Measurements from ENCODE around the gene HELQ. TPM values are rescaled to one million over a fixed set of nuclear protein-coding genes. Genes with fewer than 3 reads are reported as not detected.

The HELQ gene
- total and polyA plus RNA-seq, 2 donors (not counting 1 experiment from before 2014, with no cell fraction given): 12.0 to 14.4 TPM

- Histone ChIP-seq H3K9ac (ENCODE audit: insufficient read depth, low read length) (no peak overlapping the region), H3K36me3 (ENCODE audit: control insufficient read depth, insufficient read depth, low read length) (no peaks in the 10 kb centered on the region), H2AFZ (ENCODE audit: low read length) (no peak overlapping the region), H3K4me1 (ENCODE audit: control insufficient read depth, extremely low read depth, insufficient read depth, low read length) (no peaks in the 10 kb centered on the region), H3K9me3 (ENCODE audit: control insufficient read depth, insufficient read depth, low read depth, low read length) (no peaks in the 10 kb centered on the region), H3K4me2 (ENCODE audit: extremely low read depth, insufficient read depth, low read length) (no peak overlapping the region), H4K20me1 (ENCODE audit: control insufficient read depth, extremely low read depth, insufficient read depth, low read length) (no peaks in the 10 kb centered on the region), H3K27me3 (ENCODE audit: control insufficient read depth, insufficient read depth, low read length) (no peaks in the 10 kb centered on the region), H3K79me2 (ENCODE audit: control insufficient read depth, insufficient read depth, low read length) (no peaks in the 10 kb centered on the region), H3K4me3 (replicated peaks in 1 of 4; ENCODE audit: control extremely low read depth in 1 of 4, insufficient read depth in 1 of 4, low read depth in 3 of 4, low read length in 4 of 4) (no peak overlapping the region), H3K27ac (ENCODE audit: insufficient read depth, low read length) (no peak overlapping the region)
- no peak for TF ChIP-seq EZH2 (IDR thresholded peaks at IDR 0.05; ENCODE audit: low read length, missing control alignments)
- TF ChIP-seq, protein P1, sequence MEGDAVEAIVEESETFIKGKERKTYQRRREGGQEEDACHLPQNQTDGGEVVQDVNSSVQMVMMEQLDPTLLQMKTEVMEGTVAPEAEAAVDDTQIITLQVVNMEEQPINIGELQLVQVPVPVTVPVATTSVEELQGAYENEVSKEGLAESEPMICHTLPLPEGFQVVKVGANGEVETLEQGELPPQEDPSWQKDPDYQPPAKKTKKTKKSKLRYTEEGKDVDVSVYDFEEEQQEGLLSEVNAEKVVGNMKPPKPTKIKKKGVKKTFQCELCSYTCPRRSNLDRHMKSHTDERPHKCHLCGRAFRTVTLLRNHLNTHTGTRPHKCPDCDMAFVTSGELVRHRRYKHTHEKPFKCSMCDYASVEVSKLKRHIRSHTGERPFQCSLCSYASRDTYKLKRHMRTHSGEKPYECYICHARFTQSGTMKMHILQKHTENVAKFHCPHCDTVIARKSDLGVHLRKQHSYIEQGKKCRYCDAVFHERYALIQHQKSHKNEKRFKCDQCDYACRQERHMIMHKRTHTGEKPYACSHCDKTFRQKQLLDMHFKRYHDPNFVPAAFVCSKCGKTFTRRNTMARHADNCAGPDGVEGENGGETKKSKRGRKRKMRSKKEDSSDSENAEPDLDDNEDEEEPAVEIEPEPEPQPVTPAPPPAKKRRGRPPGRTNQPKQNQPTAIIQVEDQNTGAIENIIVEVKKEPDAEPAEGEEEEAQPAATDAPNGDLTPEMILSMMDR (conservative IDR thresholded peaks at IDR 0.05 in 1 of 2, IDR thresholded peaks at IDR 0.05 in 1 of 2; ENCODE audit: low read depth in 1 of 2, low read length in 2 of 2): no peak
- DNase-seq (ENCODE audit: low read depth in 2 of 2): no peak
Measured at GRCh38 chr4:83393908-83394307, 61.7 kb downstream of the HELQ start.

DNA sequence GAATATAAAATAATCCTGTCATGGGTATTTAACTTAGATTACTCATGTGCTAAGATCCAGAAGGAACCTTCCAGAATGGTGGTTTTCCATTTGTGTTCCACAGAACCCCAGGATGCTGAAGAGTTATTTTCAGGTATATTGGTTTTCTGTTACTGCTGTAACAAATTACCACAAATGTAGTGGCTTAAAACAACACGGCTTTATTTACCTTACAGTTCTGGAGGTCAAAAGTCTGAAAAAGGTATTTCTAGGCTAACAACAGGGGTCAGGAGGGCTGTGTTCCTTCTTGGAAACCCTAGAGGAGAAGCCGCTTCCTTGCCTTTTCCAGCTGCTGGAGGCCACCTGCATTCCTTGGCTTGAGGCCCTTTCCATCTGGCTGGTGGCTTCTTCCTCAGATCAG lies 63.1 kb downstream of the HELQ start:
- Histone ChIP-seq H3K27ac (ENCODE audit: insufficient read depth, low read length) (no peak overlapping the region), H3K79me2 (ENCODE audit: control insufficient read depth, insufficient read depth, low read length) (no peaks in the 10 kb centered on the region)

GRCh38 chr4:83390944-83391343 lies 64.7 kb downstream of the HELQ start:
- Histone ChIP-seq H3K9me3 (ENCODE audit: control insufficient read depth, insufficient read depth, low read depth, low read length) (no peaks in the 10 kb centered on the region), H3K4me2 (ENCODE audit: extremely low read depth, insufficient read depth, low read length) (no peak overlapping the region), H3K9ac (ENCODE audit: insufficient read depth, low read length) (no peak overlapping the region), H3K79me2 (ENCODE audit: control insufficient read depth, insufficient read depth, low read length) (no peaks in the 10 kb centered on the region), H3K36me3 (ENCODE audit: control insufficient read depth, insufficient read depth, low read length) (no peaks in the 10 kb centered on the region), H3K4me1 (ENCODE audit: control insufficient read depth, extremely low read depth, insufficient read depth, low read length) (no peaks in the 10 kb centered on the region), H3K27me3 (ENCODE audit: control insufficient read depth, insufficient read depth, low read length) (no peaks in the 10 kb centered on the region), H4K20me1 (ENCODE audit: control insufficient read depth, extremely low read depth, insufficient read depth, low read length) (no peaks in the 10 kb centered on the region), H3K4me3 (replicated peaks in 1 of 4; ENCODE audit: control extremely low read depth in 1 of 4, insufficient read depth in 1 of 4, low read depth in 3 of 4, low read length in 4 of 4) (no peak overlapping the region), H2AFZ (ENCODE audit: low read length) (no peak overlapping the region), H3K27ac (ENCODE audit: insufficient read depth, low read length) (no peak overlapping the region)
- no peak for TF ChIP-seq EZH2 (IDR thresholded peaks at IDR 0.05; ENCODE audit: low read length, missing control alignments)
- TF ChIP-seq, protein P1 (conservative IDR thresholded peaks at IDR 0.05 in 1 of 2, IDR thresholded peaks at IDR 0.05 in 1 of 2; ENCODE audit: low read depth in 1 of 2, low read length in 2 of 2): no peak
- no peak for DNase-seq (ENCODE audit: low read depth in 2 of 2)

More for the DNA sequence above, 63.1 kb downstream of the HELQ start:
- no peak for TF ChIP-seq EZH2 (IDR thresholded peaks at IDR 0.05; ENCODE audit: low read length, missing control alignments)
- TF ChIP-seq, protein P1 (conservative IDR thresholded peaks at IDR 0.05 in 1 of 2, IDR thresholded peaks at IDR 0.05 in 1 of 2; ENCODE audit: low read depth in 1 of 2, low read length in 2 of 2): no peak
- Histone ChIP-seq H3K4me3 (replicated peaks in 1 of 4; ENCODE audit: control extremely low read depth in 1 of 4, insufficient read depth in 1 of 4, low read depth in 3 of 4, low read length in 4 of 4) (no peak overlapping the region), H2AFZ (ENCODE audit: low read length) (no peak overlapping the region), H3K9ac (ENCODE audit: insufficient read depth, low read length) (no peak overlapping the region), H4K20me1 (ENCODE audit: control insufficient read depth, extremely low read depth, insufficient read depth, low read length) (no peaks in the 10 kb centered on the region), H3K27me3 (ENCODE audit: control insufficient read depth, insufficient read depth, low read length) (no peaks in the 10 kb centered on the region), H3K4me2 (ENCODE audit: extremely low read depth, insufficient read depth, low read length) (no peak overlapping the region), H3K36me3 (ENCODE audit: control insufficient read depth, insufficient read depth, low read length) (no peaks in the 10 kb centered on the region), H3K4me1 (ENCODE audit: control insufficient read depth, extremely low read depth, insufficient read depth, low read length) (no peaks in the 10 kb centered on the region), H3K9me3 (ENCODE audit: control insufficient read depth, insufficient read depth, low read depth, low read length) (no peaks in the 10 kb centered on the region)
- no peak for DNase-seq (ENCODE audit: low read depth in 2 of 2)

Data from fibroblast of lung (primary cell).